ENCODE results near the gene SLC9A9. TPM values are rescaled to one million over a fixed set of nuclear protein-coding genes. Genes with fewer than 3 reads are reported as not detected.

SLC9A9 gene
- total RNA-seq, 4 donors from 2014 or later: 2.1 to 40.4 (median 7.2) TPM

GRCh38 chr3:143216709-143217182 lies 631.5 kb downstream of the SLC9A9 start:
- DNase-seq: no peak

More at GRCh38 chr3:143216709-143217182, 631.5 kb downstream of the SLC9A9 start:
- H3K27me3 ChIP-seq: no peaks in the 10 kb centered on the region
- no peaks in the 10 kb centered on the region for H3K4me1 ChIP-seq
- TF ChIP-seq POLR2A (IDR thresholded peaks at IDR 0.05) (no peak), CTCF (IDR thresholded peaks at IDR 0.05) (no peak)
- H3K9me3 ChIP-seq: no peaks in the 10 kb centered on the region
- no peak overlapping the region for H3K4me3 ChIP-seq
- H3K36me3 ChIP-seq: no peaks in the 10 kb centered on the region
- H3K27ac ChIP-seq: no peak overlapping the region

Other genes with a start within 250 kb of the SLC9A9 start
- 10 to 100 TPM in 3 of 4 donors, 1 to 10 TPM in 1; 9.1 to 47.2 (median 29.4) TPM for gene DIPK2A, start 123.4 kb upstream of the SLC9A9 start, total RNA-seq